ENCODE results near the gene VWA1. TPM values are rescaled to one million over a fixed set of nuclear protein-coding genes. Genes with fewer than 3 reads are reported as not detected.
"Not testable (repeated sequence)": the region's sequence is repeated elsewhere in the genome, so short reads cannot be mapped to it uniquely, and the experiment has no call there.

The VWA1 gene
- polyA plus RNA-seq, 1 donor (not counting 4 experiments of a cell fraction or from before 2014, with no cell fraction given), result 6.5 TPM

DNA sequence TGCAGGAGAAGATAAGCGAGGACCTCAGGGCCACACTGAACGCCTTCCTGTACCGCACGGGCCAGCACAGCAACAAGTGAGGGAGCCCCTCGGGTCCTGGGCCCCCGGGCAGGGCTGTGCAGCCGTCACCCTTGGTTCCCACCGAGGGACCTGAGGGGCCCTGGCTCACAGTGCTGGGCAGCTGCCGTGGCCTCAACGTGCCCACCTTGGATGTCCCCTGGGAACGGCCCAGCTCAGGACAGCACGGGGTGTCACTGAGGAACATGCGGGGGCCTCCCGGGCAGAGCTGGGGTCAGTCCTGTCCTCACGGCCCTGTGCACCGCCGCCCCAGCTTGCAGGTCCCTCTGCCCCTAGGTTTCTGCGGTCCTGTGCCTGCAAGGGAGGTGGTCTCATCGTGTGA, 23.7 kb downstream of the VWA1 start:
- H2AFZ ChIP-seq (ENCODE audit: control insufficient read depth, low read length); H3K27me3 ChIP-seq (ENCODE audit: control insufficient read depth, extremely low read depth, insufficient read depth, low read length); FAIRE-seq; H3K9ac ChIP-seq (ENCODE audit: control insufficient read depth, extremely low read depth, insufficient read depth, low read length); H4K20me1 ChIP-seq (ENCODE audit: control insufficient read depth, extremely low read depth, insufficient read depth, low read length); H3K4me3 ChIP-seq (ENCODE audit: control insufficient read depth in 2 of 3, extremely low read depth in 1 of 3, insufficient read depth in 2 of 3, low read depth in 1 of 3, low read length in 3 of 3); H3K36me3 ChIP-seq (ENCODE audit: control insufficient read depth in 2 of 2, extremely low read depth in 1 of 2, insufficient read depth in 2 of 2, low read length in 2 of 2); H3K4me2 ChIP-seq (ENCODE audit: control insufficient read depth, extremely low read depth, insufficient read depth, low read depth, low read length); H3K27ac ChIP-seq (ENCODE audit: control insufficient read depth, insufficient read depth, low read length); H3K9me1 ChIP-seq (ENCODE audit: control insufficient read depth, extremely low read depth, insufficient read depth, low read length); DNase-seq (ENCODE audit: low read depth, low spot score); H3K79me2 ChIP-seq (ENCODE audit: control insufficient read depth, insufficient read depth, low read length); H3K9me3 ChIP-seq (ENCODE audit: control insufficient read depth, low read depth, low read length); dilution Hi-C loops (cut with MboI; ENCODE audit: extremely low pct_ligation_motif_present, low sequenced_read_pairs): not testable (repeated sequence)
- H3K4me1 ChIP-seq (ENCODE audit: control insufficient read depth, extremely low read depth, insufficient read depth, low read length), result peaks cover 12% of the 10 kb centered on the region

DNA sequence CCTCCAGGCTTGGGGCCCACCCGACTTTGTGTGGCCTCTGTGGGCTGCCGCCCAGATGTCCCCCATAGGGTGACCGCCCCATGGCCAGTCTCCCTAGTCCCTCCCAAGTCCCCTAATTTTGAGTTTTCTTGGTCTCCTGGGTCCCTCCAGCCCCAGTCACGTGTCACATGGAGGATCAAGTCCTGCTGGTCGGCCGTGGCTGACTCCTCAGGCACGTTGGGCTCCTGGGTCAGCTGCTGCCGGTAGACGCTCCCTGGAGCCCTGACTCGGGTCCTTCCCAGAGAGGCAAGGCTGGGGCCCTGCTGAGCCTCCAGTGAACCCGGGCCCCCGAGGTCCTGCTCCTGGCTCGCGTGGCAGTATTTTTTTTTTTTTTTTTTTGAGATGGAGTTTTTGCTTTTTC, 24.2 kb downstream of the VWA1 start:
- H3K36me3 ChIP-seq (ENCODE audit: control insufficient read depth in 2 of 2, extremely low read depth in 1 of 2, insufficient read depth in 2 of 2, low read length in 2 of 2); H3K27me3 ChIP-seq (ENCODE audit: control insufficient read depth, extremely low read depth, insufficient read depth, low read length); FAIRE-seq; H3K4me3 ChIP-seq (ENCODE audit: control insufficient read depth in 2 of 3, extremely low read depth in 1 of 3, insufficient read depth in 2 of 3, low read depth in 1 of 3, low read length in 3 of 3); H4K20me1 ChIP-seq (ENCODE audit: control insufficient read depth, extremely low read depth, insufficient read depth, low read length); DNase-seq (ENCODE audit: low read depth, low spot score); dilution Hi-C loops (cut with MboI; ENCODE audit: extremely low pct_ligation_motif_present, low sequenced_read_pairs); H3K9ac ChIP-seq (ENCODE audit: control insufficient read depth, extremely low read depth, insufficient read depth, low read length); H2AFZ ChIP-seq (ENCODE audit: control insufficient read depth, low read length); H3K27ac ChIP-seq (ENCODE audit: control insufficient read depth, insufficient read depth, low read length); H3K79me2 ChIP-seq (ENCODE audit: control insufficient read depth, insufficient read depth, low read length); H3K9me1 ChIP-seq (ENCODE audit: control insufficient read depth, extremely low read depth, insufficient read depth, low read length); H3K4me2 ChIP-seq (ENCODE audit: control insufficient read depth, extremely low read depth, insufficient read depth, low read depth, low read length); H3K9me3 ChIP-seq (ENCODE audit: control insufficient read depth, low read depth, low read length): not testable (repeated sequence)
- H3K4me1 ChIP-seq (ENCODE audit: control insufficient read depth, extremely low read depth, insufficient read depth, low read length), result peaks cover 12% of the 10 kb centered on the region

DNA sequence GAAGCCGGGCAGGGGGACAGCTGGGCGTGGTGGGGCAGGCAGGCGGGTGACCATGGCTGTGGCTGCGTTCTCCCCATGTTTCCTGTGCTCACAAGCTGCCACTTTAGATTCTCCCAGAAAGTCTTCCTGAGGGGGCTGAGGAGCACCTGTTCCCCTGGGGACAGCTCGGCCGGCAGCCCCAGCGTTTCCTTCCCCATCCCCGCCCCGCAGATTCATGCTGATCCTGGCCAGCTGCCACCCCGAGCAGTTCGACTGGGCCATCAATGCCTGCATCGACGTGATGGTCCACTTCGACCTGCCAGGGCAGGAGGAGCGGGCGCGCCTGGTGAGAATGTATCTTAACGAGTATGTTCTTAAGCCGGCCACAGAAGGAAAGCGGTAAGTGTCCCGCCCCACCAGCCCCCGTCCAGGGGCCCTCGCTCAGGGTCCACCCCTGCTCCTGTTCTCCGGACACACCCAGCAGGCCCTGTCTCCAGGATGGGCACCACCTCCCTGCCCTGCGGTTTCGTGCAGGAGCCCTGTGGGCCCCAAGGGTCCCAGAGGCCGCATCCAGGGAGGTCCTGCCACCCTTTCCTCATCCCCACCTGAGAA, 25.1 kb downstream of the VWA1 start:
- no peak for DNase-seq (ENCODE audit: low read depth, low spot score)
- Histone ChIP-seq H2AFZ (ENCODE audit: control insufficient read depth, low read length) (no peak overlapping the region), H3K4me1 (ENCODE audit: control insufficient read depth, extremely low read depth, insufficient read depth, low read length) (peaks cover 12% of the 10 kb centered on the region), H3K4me2 (ENCODE audit: control insufficient read depth, extremely low read depth, insufficient read depth, low read depth, low read length) (no peak overlapping the region), H3K9me3 (ENCODE audit: control insufficient read depth, low read depth, low read length) (no peaks in the 10 kb centered on the region), H3K4me3 (ENCODE audit: control insufficient read depth in 2 of 3, extremely low read depth in 1 of 3, insufficient read depth in 2 of 3, low read depth in 1 of 3, low read length in 3 of 3) (no peak overlapping the region), H3K9me1 (ENCODE audit: control insufficient read depth, extremely low read depth, insufficient read depth, low read length) (no peaks in the 10 kb centered on the region), H3K27ac (ENCODE audit: control insufficient read depth, insufficient read depth, low read length) (no peak overlapping the region), H3K36me3 (ENCODE audit: control insufficient read depth in 2 of 2, extremely low read depth in 1 of 2, insufficient read depth in 2 of 2, low read length in 2 of 2) (no peaks in the 10 kb centered on the region), H3K27me3 (ENCODE audit: control insufficient read depth, extremely low read depth, insufficient read depth, low read length) (peaks cover under 1% of the 10 kb centered on the region), H3K79me2 (ENCODE audit: control insufficient read depth, insufficient read depth, low read length) (no peaks in the 10 kb centered on the region), H3K9ac (ENCODE audit: control insufficient read depth, extremely low read depth, insufficient read depth, low read length) (no peak overlapping the region), H4K20me1 (ENCODE audit: control insufficient read depth, extremely low read depth, insufficient read depth, low read length) (no peaks in the 10 kb centered on the region)
- dilution Hi-C loops (cut with MboI; ENCODE audit: extremely low pct_ligation_motif_present, low sequenced_read_pairs), result no loop called here
- FAIRE-seq, result no peak
- no peak for TF ChIP-seq EZH2 (IDR thresholded peaks at IDR 0.05; ENCODE audit: low read length)
- TF ChIP-seq CTCF (optimal IDR thresholded peaks at IDR 0.05 in 1 of 3, IDR thresholded peaks at IDR 0.05 in 1 of 3, conservative IDR thresholded peaks at IDR 0.05 in 1 of 3; ENCODE audit: extremely low read depth in 1 of 3, insufficient read depth in 2 of 3, low read length in 3 of 3), result no peak
